Measurements from ENCODE around the gene MBOAT1.

- TF ChIP-seq CTCF (IDR thresholded peaks at IDR 0.05) (no peak), REST (IDR thresholded peaks at IDR 0.05) (no peak)
These were observed 93.4 kb downstream of the MBOAT1 start for GRCh38 chr6:20118892-20119291.

All from A549 (cell line).